ENCODE data around the gene OTOR.

DNA sequence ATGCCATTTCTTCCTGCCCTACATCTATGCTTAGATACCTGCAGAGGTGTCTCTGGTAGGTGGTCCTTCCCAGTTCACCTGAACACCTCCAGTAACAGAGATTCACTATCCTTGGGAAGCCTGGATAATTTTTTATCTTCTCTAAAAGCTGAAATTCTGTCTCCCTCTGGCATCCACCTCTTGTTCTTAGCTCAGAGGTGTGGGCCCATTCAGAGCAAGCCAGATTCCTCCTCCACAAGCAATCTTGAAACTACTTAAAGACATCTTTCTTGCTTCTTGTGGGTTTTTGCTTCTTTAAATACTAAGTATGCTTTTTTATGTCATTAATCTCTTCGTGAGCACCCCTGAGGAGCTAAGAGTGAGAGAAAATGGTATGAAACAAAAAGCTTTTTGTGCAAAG is 28.7 kb upstream of the OTOR start:
- TF ChIP-seq POLR2AphosphoS5 (IDR thresholded peaks at IDR 0.05; ENCODE audit: borderline replicate concordance, low read depth, low read length): no peak
- no peak for TF ChIP-seq EZH2 (IDR thresholded peaks at IDR 0.05)
- TF ChIP-seq FOXP2 (optimal IDR thresholded peaks at IDR 0.05; ENCODE audit: control extremely low read depth, extremely low read length, insufficient read depth): no peak
